Measurements from ENCODE around the gene ABAT. TPM values are rescaled to one million over a fixed set of nuclear protein-coding genes. Genes with fewer than 3 reads are reported as not detected.
A peak's percentile ranks its signal among the peaks of the same experiment; 100 is the strongest.

Gene ABAT
- total RNA-seq, 1 donor from 2014 or later: 70.9 TPM

- Mint-ChIP-seq H3K4me3 (ENCODE audit: unreplicated experiment) (no peak overlapping the region), H3K9me3 (ENCODE audit: unreplicated experiment) (peaks cover 3% of the 10 kb centered on the region), H3K36me3 (ENCODE audit: unreplicated experiment) (peaks cover 4% of the 10 kb centered on the region), H3K27ac (ENCODE audit: unreplicated experiment) (no peak overlapping the region), H3K27me3 (ENCODE audit: unreplicated experiment) (peaks cover 8% of the 10 kb centered on the region), H3K4me1 (ENCODE audit: low read depth, unreplicated experiment) (no peaks in the 10 kb centered on the region)
- no peak for TF ChIP-seq CTCF (IDR thresholded peaks at IDR 0.05; ENCODE audit: partially characterized antibody, unreplicated experiment)
- no peak for DNase-seq
These were observed 85.6 kb downstream of the ABAT start for GRCh38 chr16:8760021-8760420.

- no peak overlapping the region for H3K27ac Mint-ChIP-seq (ENCODE audit: unreplicated experiment)
- no peak overlapping the region for H3K4me3 Mint-ChIP-seq (ENCODE audit: unreplicated experiment)
- H3K27me3 Mint-ChIP-seq (ENCODE audit: unreplicated experiment): peaks cover 8% of the 10 kb centered on the region
- no peak for DNase-seq
- peaks cover 3% of the 10 kb centered on the region for H3K9me3 Mint-ChIP-seq (ENCODE audit: unreplicated experiment)
- no peak for TF ChIP-seq CTCF (IDR thresholded peaks at IDR 0.05; ENCODE audit: partially characterized antibody, unreplicated experiment)
- H3K4me1 Mint-ChIP-seq (ENCODE audit: low read depth, unreplicated experiment): no peaks in the 10 kb centered on the region
- H3K36me3 Mint-ChIP-seq (ENCODE audit: unreplicated experiment): no peaks in the 10 kb centered on the region
These were observed 86.7 kb downstream of the ABAT start for GRCh38 chr16:8761078-8761477.

- H3K36me3 Mint-ChIP-seq (ENCODE audit: unreplicated experiment): no peaks in the 10 kb centered on the region
- H3K27ac Mint-ChIP-seq (ENCODE audit: unreplicated experiment): no peak overlapping the region
- no peak overlapping the region for H3K4me3 Mint-ChIP-seq (ENCODE audit: unreplicated experiment)
- peaks cover 8% of the 10 kb centered on the region for H3K27me3 Mint-ChIP-seq (ENCODE audit: unreplicated experiment)
- no peaks in the 10 kb centered on the region for H3K4me1 Mint-ChIP-seq (ENCODE audit: low read depth, unreplicated experiment)
- no peak for DNase-seq
- TF ChIP-seq CTCF (IDR thresholded peaks at IDR 0.05; ENCODE audit: partially characterized antibody, unreplicated experiment): no peak
- peaks cover 3% of the 10 kb centered on the region for H3K9me3 Mint-ChIP-seq (ENCODE audit: unreplicated experiment)
These were observed 87.8 kb downstream of the ABAT start for GRCh38 chr16:8762254-8762653.

GRCh38 chr16:8763083-8763482 lies 88.7 kb downstream of the ABAT start:
- H3K36me3 Mint-ChIP-seq (ENCODE audit: unreplicated experiment): no peaks in the 10 kb centered on the region
- H3K27me3 Mint-ChIP-seq (ENCODE audit: unreplicated experiment): peaks cover 8% of the 10 kb centered on the region
- no peaks in the 10 kb centered on the region for H3K4me1 Mint-ChIP-seq (ENCODE audit: low read depth, unreplicated experiment)
- no peak overlapping the region for H3K27ac Mint-ChIP-seq (ENCODE audit: unreplicated experiment)
- TF ChIP-seq CTCF (IDR thresholded peaks at IDR 0.05; ENCODE audit: partially characterized antibody, unreplicated experiment): no peak
- DNase-seq: no peak
- H3K4me3 Mint-ChIP-seq (ENCODE audit: unreplicated experiment): no peak overlapping the region
- peaks cover 3% of the 10 kb centered on the region for H3K9me3 Mint-ChIP-seq (ENCODE audit: unreplicated experiment)

- no peaks in the 10 kb centered on the region for H3K4me1 Mint-ChIP-seq (ENCODE audit: low read depth, unreplicated experiment)
- no peak for TF ChIP-seq CTCF (IDR thresholded peaks at IDR 0.05; ENCODE audit: partially characterized antibody, unreplicated experiment)
- DNase-seq: no peak
- peaks cover 8% of the 10 kb centered on the region for H3K27me3 Mint-ChIP-seq (ENCODE audit: unreplicated experiment)
- no peaks in the 10 kb centered on the region for H3K36me3 Mint-ChIP-seq (ENCODE audit: unreplicated experiment)
- peaks cover 3% of the 10 kb centered on the region for H3K9me3 Mint-ChIP-seq (ENCODE audit: unreplicated experiment)
- peak overlapping the region; percentile 30 for H3K4me3 Mint-ChIP-seq (ENCODE audit: unreplicated experiment)
- H3K27ac Mint-ChIP-seq (ENCODE audit: unreplicated experiment): no peak overlapping the region
These were observed 89.5 kb downstream of the ABAT start for GRCh38 chr16:8763899-8764298.

All from glutamatergic neuron (in vitro differentiated cells).